Activated naive CD4-positive, alpha-beta T cell treated with anti-CD3 and anti-CD28 coated beads, Interleukin-2, amount 50 U/mL, for 24 hours (primary cell): ENCODE measurements around the gene ATP5ME.

Experiments used
- H3K27ac Mint-ChIP-seq: one replicate; pipeline ENCODE4 v1.8.0; 2021; ENCODE audit warnings: mild to moderate bottlenecking, mixed read lengths
- H3K27me3 Mint-ChIP-seq: one replicate; pipeline ENCODE4 v1.8.0; 2021; ENCODE audit warnings: mixed read lengths
- H3K36me3 Mint-ChIP-seq: one replicate; pipeline ENCODE4 v1.8.0; 2021; ENCODE audit warnings: mixed read lengths
- H3K4me1 Mint-ChIP-seq: one replicate; pipeline ENCODE4 v1.8.0; 2021; ENCODE audit warnings: mixed read lengths
- H3K4me3 Mint-ChIP-seq: one replicate; pipeline ENCODE4 v1.8.0; 2021; ENCODE audit warnings: mild to moderate bottlenecking, mixed read lengths
- H3K9me3 Mint-ChIP-seq: one replicate; pipeline ENCODE4 v1.8.0; 2021; ENCODE audit warnings: mixed read lengths

The ATP5ME gene

GRCh38 chr4:629636-629914 is 44.5 kb downstream of the ATP5ME start:
- Mint-ChIP-seq H3K9me3 (peaks cover 4% of the 10 kb centered on the region), H3K27ac (no peak overlapping the region), H3K4me1 (no peaks in the 10 kb centered on the region), H3K4me3 (no peak overlapping the region), H3K27me3 (no peaks in the 10 kb centered on the region), H3K36me3 (no peaks in the 10 kb centered on the region)

- Mint-ChIP-seq H3K9me3 (peaks cover 4% of the 10 kb centered on the region), H3K27ac (no peak overlapping the region), H3K4me3 (no peak overlapping the region), H3K27me3 (peaks cover 3% of the 10 kb centered on the region), H3K4me1 (no peaks in the 10 kb centered on the region), H3K36me3 (no peaks in the 10 kb centered on the region)
Measured at GRCh38 chr4:628821-629635, 45.0 kb downstream of the ATP5ME start.

- H3K36me3 Mint-ChIP-seq = no peaks in the 10 kb centered on the region
Measured at GRCh38 chr4:628311-628741, 45.8 kb downstream of the ATP5ME start.

GRCh38 chr4:627347-628125 is 46.5 kb downstream of the ATP5ME start:
- no peaks in the 10 kb centered on the region for H3K4me1 Mint-ChIP-seq

More at GRCh38 chr4:628311-628741, 45.8 kb downstream of the ATP5ME start:
- Mint-ChIP-seq H3K27ac (no peak overlapping the region), H3K4me3 (no peak overlapping the region), H3K9me3 (peaks cover 4% of the 10 kb centered on the region), H3K4me1 (no peaks in the 10 kb centered on the region), H3K27me3 (peaks cover 3% of the 10 kb centered on the region)

GRCh38 chr4:626201-627091 is 47.6 kb downstream of the ATP5ME start:
- no peaks in the 10 kb centered on the region for H3K9me3 Mint-ChIP-seq
- H3K27ac Mint-ChIP-seq = no peak overlapping the region
- peaks cover 5% of the 10 kb centered on the region for H3K27me3 Mint-ChIP-seq
- H3K4me1 Mint-ChIP-seq = no peaks in the 10 kb centered on the region
- H3K36me3 Mint-ChIP-seq = no peaks in the 10 kb centered on the region
- H3K4me3 Mint-ChIP-seq = no peak overlapping the region

More at GRCh38 chr4:627347-628125, 46.5 kb downstream of the ATP5ME start:
- no peak overlapping the region for H3K4me3 Mint-ChIP-seq
- no peak overlapping the region for H3K27ac Mint-ChIP-seq
- H3K36me3 Mint-ChIP-seq = no peaks in the 10 kb centered on the region
- peaks cover 3% of the 10 kb centered on the region for H3K27me3 Mint-ChIP-seq
- peaks cover 1% of the 10 kb centered on the region for H3K9me3 Mint-ChIP-seq

GRCh38 chr4:625631-626161 is 48.4 kb downstream of the ATP5ME start:
- no peaks in the 10 kb centered on the region for H3K36me3 Mint-ChIP-seq
- no peaks in the 10 kb centered on the region for H3K9me3 Mint-ChIP-seq
- no peaks in the 10 kb centered on the region for H3K4me1 Mint-ChIP-seq
- no peak overlapping the region for H3K4me3 Mint-ChIP-seq
- H3K27me3 Mint-ChIP-seq = peaks cover 7% of the 10 kb centered on the region
- no peak overlapping the region for H3K27ac Mint-ChIP-seq

GRCh38 chr4:624705-625590 is 49.1 kb downstream of the ATP5ME start, which contains the start of gene PDE6B:
TSS of gene PDE6B (plus strand) at chr4:625573. CDS start at chr4:625627, 54 bp downstream.
- H3K27me3 Mint-ChIP-seq = peaks cover 9% of the 10 kb centered on the region
- no peak within 1 kb of the TSS for H3K27ac Mint-ChIP-seq
- no peaks in the 10 kb centered on the region for H3K36me3 Mint-ChIP-seq
- no peak within 1 kb of the TSS for H3K4me3 Mint-ChIP-seq
- H3K4me1 Mint-ChIP-seq = no peaks in the 10 kb centered on the region
- H3K9me3 Mint-ChIP-seq = no peaks in the 10 kb centered on the region

- Mint-ChIP-seq H3K27ac (no peak overlapping the region), H3K4me3 (no peak overlapping the region), H3K36me3 (no peaks in the 10 kb centered on the region), H3K27me3 (peaks cover 9% of the 10 kb centered on the region), H3K9me3 (no peaks in the 10 kb centered on the region), H3K4me1 (no peaks in the 10 kb centered on the region)
Measured at GRCh38 chr4:623914-624566, 50.0 kb downstream of the ATP5ME start.

GRCh38 chr4:622996-623913 is 50.8 kb downstream of the ATP5ME start:
- no peaks in the 10 kb centered on the region for H3K9me3 Mint-ChIP-seq
- no peak overlapping the region for H3K27ac Mint-ChIP-seq
- peaks cover 9% of the 10 kb centered on the region for H3K27me3 Mint-ChIP-seq
- H3K4me3 Mint-ChIP-seq = no peak overlapping the region
- H3K4me1 Mint-ChIP-seq = no peaks in the 10 kb centered on the region
- no peaks in the 10 kb centered on the region for H3K36me3 Mint-ChIP-seq
